GM12878 (cell line): ENCODE data around the gene PTPRM. TPM values are rescaled to one million over a fixed set of nuclear protein-coding genes. Genes with fewer than 3 reads are reported as not detected.

Experiments used
- ATAC-seq: fragments of 200-7000 bp; cut with Tn5 transposase; 3 replicates; pipeline ENCODE4 v1.9.1; 2020; ENCODE audit warnings: mild to moderate bottlenecking, moderate library complexity
- BruUV-seq: library from RNA; stranded (reverse); fragments of 400-500 nt; replicated peaks from 2 replicates; lab custom pipeline; 2021; lab: Mats Ljungman, UMichigan
- CTCF ChIA-PET: fragments of 300-600 bp; sonication (Branson Sonifier 250); formaldehyde crosslinking; extraction: SDS; loops from one replicate; lab custom pipeline; 2021; ENCODE audit warnings: inconsistent platforms; lab: Yijun Ruan, JAX
- POLR2A ChIA-PET: fragments of 350-600 bp; formaldehyde crosslinking; extraction: SDS; loops from one replicate; lab custom pipeline; 2021; ENCODE audit warnings: inconsistent platforms; lab: Charles Lee
- RAD21 ChIA-PET: fragments of 300-600 bp; sonication (Branson Sonifier 250); formaldehyde crosslinking; loops from one replicate; lab custom pipeline; 2023; ENCODE audit warnings: antibody characterized with exemption; ENCODE audit not compliant: unreplicated experiment; lab: Charles Lee
- SMC1A ChIA-PET: fragments of 300-600 bp; sonication (Branson Sonifier 250); formaldehyde crosslinking; loops from one replicate; lab custom pipeline; 2023; ENCODE audit not compliant: unreplicated experiment, uncharacterized antibody; lab: Charles Lee
- DNase-seq: peaks from one replicate; pipeline ENCODE4 v3.0.0-alpha.2; 2011; ENCODE audit warnings: low read depth, low spot score
- FAIRE-seq: peaks from 3 replicates; lab custom pipeline; 2011; peaks lifted over from hg19 to GRCh38; lab: Jason Lieb, UNC
- H2AFZ ChIP-seq: 2 replicates; pipeline ENCODE4 v1.6.0; 2011; ENCODE audit warnings: low read depth, low read length, control low read depth; ENCODE audit not compliant: control insufficient read depth
- H3K27ac ChIP-seq: 2 replicates; pipeline ENCODE4 v1.5.1; 2011; ENCODE audit warnings: control low read depth; ENCODE audit not compliant: control insufficient read depth, insufficient read depth
- H3K27me3 ChIP-seq, 2 experiments: replicated peaks in 1 of 2; 2 replicates each; pipeline versions ENCODE4 v1.6.0 to v1.6.1; 2011; ENCODE audit warnings: low read length in 1 of 2; ENCODE audit not compliant: control insufficient read depth in 2 of 2, insufficient read depth in 2 of 2
- H3K36me3 ChIP-seq, 2 experiments: 2 replicates each; pipeline ENCODE4 v1.5.1; 2011; ENCODE audit warnings: low read length in 1 of 2; ENCODE audit not compliant: control insufficient read depth in 2 of 2, insufficient read depth in 2 of 2
- H3K4me1 ChIP-seq: 2 replicates; pipeline ENCODE4 v1.6.1; 2011; ENCODE audit warnings: mild to moderate bottlenecking, low read length, moderate library complexity, mixed read lengths; ENCODE audit not compliant: control insufficient read depth, insufficient read depth
- H3K4me2 ChIP-seq: 2 replicates; pipeline ENCODE4 v1.6.0; 2011; ENCODE audit warnings: control low read depth; ENCODE audit not compliant: control insufficient read depth, insufficient read depth
- H3K4me3 ChIP-seq: fragments of 200-600 bp; sonication (generic); 2 replicates; pipeline ENCODE4 v1.5.1; 2016
- H3K79me2 ChIP-seq: 2 replicates; pipeline ENCODE4 v1.6.0; 2011; ENCODE audit warnings: low read length; ENCODE audit not compliant: control insufficient read depth, insufficient read depth
- H3K9ac ChIP-seq: 2 replicates; pipeline ENCODE4 v1.8.0; 2011; ENCODE audit warnings: low read length, control low read depth, mixed read lengths; ENCODE audit not compliant: control insufficient read depth, insufficient read depth
- H3K9me3 ChIP-seq: replicated peaks from 3 replicates; pipeline ENCODE4 v1.5.1; 2011; ENCODE audit warnings: mild to moderate bottlenecking, low read length; ENCODE audit not compliant: control insufficient read depth, insufficient read depth
- H4K20me1 ChIP-seq: 2 replicates; pipeline ENCODE4 v1.6.0; 2011; ENCODE audit not compliant: control insufficient read depth, insufficient read depth
- BCL11A ChIP-seq: IDR thresholded peaks from 2 replicates; pipeline ENCODE4 v1.6.1; 2011; ENCODE audit warnings: low read depth, low read length
- BCLAF1 ChIP-seq: fragments of 450-650 bp; IDR thresholded peaks from 2 replicates; pipeline ENCODE4 v1.6.1; 2017; ENCODE audit warnings: antibody characterized with exemption, mild to moderate bottlenecking, moderate library complexity
- CBX5 ChIP-seq: sonication (generic); IDR thresholded peaks from 2 replicates; pipeline ENCODE4 v1.6.1; 2016; ENCODE audit warnings: low read depth, moderate library complexity, mild to moderate bottlenecking, inconsistent platforms
- CREM ChIP-seq: IDR thresholded peaks from 2 replicates; pipeline ENCODE4 v1.6.1; 2014; ENCODE audit warnings: antibody characterized with exemption, low read depth
- IRF5 ChIP-seq: fragments of 450-650 bp; IDR thresholded peaks from 2 replicates; pipeline ENCODE4 v1.6.1; 2017; ENCODE audit warnings: borderline replicate concordance
- MXI1 ChIP-seq: fragments of 150-350 bp; IDR thresholded peaks from 2 replicates; pipeline ENCODE4 v1.6.1; 2011; ENCODE audit warnings: low read depth, mild to moderate bottlenecking, inconsistent platforms, low read length, improper control_type of control experiment
- NFIC ChIP-seq: IDR thresholded peaks from 2 replicates; pipeline ENCODE4 v1.6.1; 2012; ENCODE audit warnings: low read depth, mild to moderate bottlenecking, inconsistent platforms, low read length, moderate library complexity
- NFYA ChIP-seq: IDR thresholded peaks from 2 replicates; pipeline ENCODE4 v1.6.1; 2011; ENCODE audit warnings: low read depth, mild to moderate bottlenecking, low read length, improper control_type of control experiment, borderline replicate concordance
- RELA ChIP-seq: fragments of 450-650 bp; IDR thresholded peaks from 2 replicates; pipeline ENCODE4 v1.8.0; 2014; ENCODE audit warnings: borderline replicate concordance; ENCODE audit not compliant: partially characterized antibody
- RUNX3 ChIP-seq: IDR thresholded peaks from 2 replicates; pipeline ENCODE4 v1.6.1; 2012; ENCODE audit warnings: low read length, inconsistent platforms
- SMAD5 ChIP-seq: IDR thresholded peaks from 2 replicates; pipeline ENCODE4 v1.6.1; 2016; ENCODE audit warnings: antibody characterized with exemption, low read depth
- ZNF274 ChIP-seq: IDR thresholded peaks from one replicate; pipeline ENCODE4 v1.8.0; 2011; ENCODE audit not compliant: insufficient read length, insufficient read depth
- ZNF592 ChIP-seq: fragments of 450-650 bp; IDR thresholded peaks from 2 replicates; pipeline ENCODE4 v1.6.1; 2017; ENCODE audit warnings: mild to moderate bottlenecking, moderate library complexity
- WGBS: methylation state at CpG from one replicate; pipeline ENCODE4 v1.1.6; 2016; ENCODE audit warnings: low lambda C conversion rate; ENCODE audit not compliant: insufficient replicate concordance, insufficient coverage; ENCODE audit errors: missing lambda C conversion rate; 5-methylcytosine and 5-hydroxymethylcytosine counted together
- in situ Hi-C: fragments of 300-500 bp; cut with MboI; formaldehyde crosslinking; loops from 9 replicates; pipeline ENCODE4 v1.14.3; 2018; ENCODE audit warnings: mixed read lengths
- intact Hi-C: fragments of 100-400 bp; cut with micrococcal nuclease; formaldehyde crosslinking; loops from one replicate; pipeline ENCODE4 v1.14.2; 2022; ENCODE audit not compliant: unreplicated experiment
- polyA plus RNA-seq, 11 experiments: library from polyadenylated mRNA; depleted of rRNA in 4 of 11; unstranded in 6 of 11; stranded (reverse) in 5 of 11; fragments of >200 nt; fragmentation: Nextera tagmentation in 4 of 11; fragmentation: Illumina TruSeq in 1 of 11; extraction: Ambion mirVana in 4 of 11; extraction: Trizol in 1 of 11; gene quantifications; 1 replicate in 1 of 11; 2 replicates in 10 of 11; pipeline versions ENCODE4 v1.2.1 to v1.2.3, GENCODE V29; 2011 to 2016; ENCODE audit warnings: inconsistent platforms in 2 of 11, missing spikeins in 2 of 11, low read depth in 1 of 11
- total RNA-seq, 4 experiments: library from RNA; depleted of rRNA in 3 of 4; stranded (reverse); fragments of >200 nt in 3 of 4; fragmentation: Illumina TruSeq in 1 of 4; extraction: Trizol in 1 of 4; gene quantifications; 2 replicates each; pipeline versions ENCODE4 v1.2.1 to v1.2.3, GENCODE V29; 2013 to 2021

PTPRM gene
- total and polyA plus RNA-seq, 10 of the 15 experiments (the other 5 are each of a cell fraction or from before 2014, with no cell fraction given), result 0.07 to 22.6 (median 0.60) TPM

- Histone ChIP-seq H3K9ac (no peak overlapping the region), H3K4me3 (no peak overlapping the region)
- ChIA-PET RAD21 (no interaction called here), SMC1A (no interaction called here)
- no peak for DNase-seq
- FAIRE-seq, result no peak
- no peak for TF ChIP-seq RELA
- no peak for TF ChIP-seq NFIC
- TF ChIP-seq CBX5, result no peak
- no peak for TF ChIP-seq RUNX3
- no peak for TF ChIP-seq MXI1
- no peak for TF ChIP-seq NFYA
- TF ChIP-seq ZNF274, result no peak
- no peak for TF ChIP-seq CREM
- no peak for TF ChIP-seq IRF5
- TF ChIP-seq BCL11A, result no peak
- TF ChIP-seq SMAD5, result no peak
- no peak for TF ChIP-seq BCLAF1
- no peak for TF ChIP-seq ZNF592
- TF ChIP-seq, all 136 proteins: peak for 0
- Histone ChIP-seq H3K27me3 (no peaks in the 10 kb centered on the region; a peak in 1 of 4 replicates), H3K4me1 (no peaks in the 10 kb centered on the region), H3K79me2 (no peaks in the 10 kb centered on the region), H4K20me1 (no peaks in the 10 kb centered on the region), H3K27ac (no peak overlapping the region), H2AFZ (no peak overlapping the region), H3K36me3 (no peaks in the 10 kb centered on the region), H3K9me3 (no peaks in the 10 kb centered on the region), H3K4me2 (no peak overlapping the region)
- BruUV-seq, result no TSS peak
- WGBS, result 0% methylated on average over 2 of the region's 2 CpGs
- intact Hi-C loops (no loop called here), in situ Hi-C loops (no loop called here)
- ChIA-PET POLR2A (no interaction called here), CTCF (no interaction called here)
- no peak for ATAC-seq
These were observed 66.1 kb downstream of the PTPRM start for GRCh38 chr18:7633171-7633570.
